GM04504 (cell line): Measurements from ENCODE around the gene TLCD1.

Experiments
- DNase-seq: peaks from one replicate; pipeline ENCODE4 v3.0.0-alpha.2; 2012; ENCODE audit warnings: low read depth

Gene TLCD1

GRCh38 chr17:28686296-28686695 is 39.7 kb downstream of the TLCD1 start:
- DNase-seq: no peak

- DNase-seq: no peak
Observed at GRCh38 chr17:28685366-28685765, 40.7 kb downstream of the TLCD1 start.

GRCh38 chr17:28684963-28685362 is 41.1 kb downstream of the TLCD1 start:
- peak; percentile 17 for DNase-seq

- DNase-seq: no peak
Observed at GRCh38 chr17:28682655-28683054, 43.4 kb downstream of the TLCD1 start.

GRCh38 chr17:28675980-28676379 is 50.1 kb downstream of the TLCD1 start:
- DNase-seq: no peak

- no peak for DNase-seq
Observed at GRCh38 chr17:28675490-28675889, 50.5 kb downstream of the TLCD1 start.
